GM21825 (cell line): ENCODE results near the gene XRCC6.
"Not testable (repeated sequence)": the region's sequence is repeated elsewhere in the genome, so short reads cannot be mapped to it uniquely, and the experiment has no call there.

ENCODE experiments used
- ATAC-seq: cut with Tn5 transposase; IDR thresholded peaks from one replicate; pipeline ENCODE4 v1.9.1; 2021; ENCODE audit warnings: mild to moderate bottlenecking, moderate library complexity; ENCODE audit not compliant: unreplicated experiment

The XRCC6 gene

DNA sequence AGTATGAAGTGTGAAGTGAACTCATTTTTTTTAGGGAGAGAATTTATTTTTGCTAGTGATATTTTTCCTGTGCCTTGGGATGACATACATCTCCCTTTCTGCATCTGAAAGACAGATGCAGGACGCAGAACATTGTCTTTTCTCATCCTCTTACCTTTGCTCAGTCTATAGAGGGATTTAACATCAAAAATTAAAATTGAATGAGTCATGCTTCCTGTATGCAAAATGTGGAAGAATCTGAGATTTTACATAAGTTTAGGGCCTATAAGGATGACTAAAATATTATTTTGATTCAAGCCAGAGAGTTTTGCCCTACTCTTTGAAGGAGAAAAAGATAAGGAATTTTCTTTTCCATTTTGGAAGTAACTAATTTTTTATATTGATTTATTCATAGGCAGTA is 27.3 kb downstream of the XRCC6 start:
- ATAC-seq, result no peak

DNA sequence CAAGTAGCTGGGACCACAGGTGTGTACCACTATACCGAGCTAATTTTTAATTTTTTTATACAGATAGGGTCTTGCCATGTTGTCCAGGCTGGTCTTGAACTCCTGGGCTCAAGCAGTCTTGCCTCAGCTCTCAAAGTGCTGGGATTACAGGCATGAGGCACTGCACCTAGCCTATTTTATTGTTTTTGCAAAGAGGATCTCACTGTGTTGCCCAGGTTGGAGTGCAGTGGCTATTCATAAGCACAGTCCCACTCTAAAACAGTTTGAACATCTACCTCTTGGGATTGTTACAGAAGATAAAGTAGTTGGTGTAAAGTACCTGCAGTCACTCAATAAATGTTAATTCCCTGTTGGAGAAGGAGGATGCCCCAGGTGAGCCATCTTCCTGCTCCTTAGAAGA is 29.1 kb downstream of the XRCC6 start:
- ATAC-seq, result no peak

- no peak for ATAC-seq
Observed at GRCh38 chr22:41650821-41651220, 29.7 kb downstream of the XRCC6 start.

DNA sequence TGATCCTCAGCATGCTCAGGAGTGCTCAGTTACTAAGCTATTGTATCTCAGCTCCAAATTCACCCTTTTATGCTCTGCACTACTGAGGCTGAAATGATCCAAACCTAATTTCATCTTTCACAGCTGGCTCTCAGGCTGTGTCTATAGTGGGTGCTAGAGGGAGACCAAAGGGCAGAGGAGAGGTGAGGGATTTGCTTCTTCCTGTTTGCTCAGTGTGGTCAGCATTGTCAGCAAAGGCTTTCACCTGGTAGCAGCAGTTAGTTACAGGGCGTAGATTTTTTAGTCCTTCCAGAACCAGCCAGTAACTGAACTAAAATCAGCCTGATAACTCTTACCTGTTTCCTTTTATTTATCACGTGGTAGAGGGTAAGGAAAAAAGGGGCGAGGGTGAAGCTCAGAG is 33.2 kb downstream of the XRCC6 start:
- ATAC-seq, result no peak

DNA sequence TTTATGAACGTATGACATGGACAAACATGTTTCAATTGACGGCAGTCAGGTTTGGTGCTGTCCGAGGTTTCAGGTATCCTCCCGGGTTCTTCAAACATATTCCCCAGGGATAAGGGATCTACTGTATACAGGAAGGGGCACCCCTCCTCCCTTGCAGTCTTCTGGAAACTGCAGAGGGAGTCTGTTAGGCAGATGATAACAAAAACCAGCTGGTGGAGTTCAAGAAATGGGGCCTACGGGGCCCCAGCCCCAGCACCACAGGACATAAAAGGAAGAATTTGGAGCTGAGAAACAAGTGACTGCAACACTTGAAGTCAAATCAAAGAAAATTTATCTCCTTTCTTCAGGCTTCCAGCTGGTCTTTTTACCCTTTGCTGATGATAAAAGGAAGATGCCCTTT is 35.5 kb downstream of the XRCC6 start:
- ATAC-seq, result no peak

- no peak for ATAC-seq
Observed at GRCh38 chr22:41657709-41658108, 36.6 kb downstream of the XRCC6 start.

DNA sequence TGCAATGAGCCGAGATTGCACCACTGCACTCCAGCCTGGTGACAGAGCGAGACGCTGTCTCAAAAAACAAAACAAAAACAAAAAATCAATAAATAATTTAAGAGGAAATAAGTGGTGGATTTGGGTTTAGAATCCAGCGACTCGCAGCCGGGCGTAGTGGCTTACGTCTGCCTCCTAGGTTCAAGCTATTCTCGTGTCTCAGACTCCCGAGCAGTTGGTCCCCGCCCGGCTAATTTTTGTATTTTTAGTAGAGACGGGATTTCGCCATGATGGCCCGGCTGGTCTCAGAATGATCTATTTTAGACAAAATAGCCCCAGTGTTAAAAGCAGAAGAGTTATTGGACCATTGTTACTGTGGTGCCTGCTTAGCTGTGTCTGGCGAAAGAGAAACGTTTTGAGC is 37.8 kb downstream of the XRCC6 start:
- ATAC-seq, result no peak

GRCh38 chr22:41659941-41660340 is 38.8 kb downstream of the XRCC6 start:
- no peak for ATAC-seq

- ATAC-seq, result no peak
Observed at GRCh38 chr22:41660416-41660815, 39.3 kb downstream of the XRCC6 start.

GRCh38 chr22:41661088-41661487 is 40.0 kb downstream of the XRCC6 start:
- no peak for ATAC-seq

DNA sequence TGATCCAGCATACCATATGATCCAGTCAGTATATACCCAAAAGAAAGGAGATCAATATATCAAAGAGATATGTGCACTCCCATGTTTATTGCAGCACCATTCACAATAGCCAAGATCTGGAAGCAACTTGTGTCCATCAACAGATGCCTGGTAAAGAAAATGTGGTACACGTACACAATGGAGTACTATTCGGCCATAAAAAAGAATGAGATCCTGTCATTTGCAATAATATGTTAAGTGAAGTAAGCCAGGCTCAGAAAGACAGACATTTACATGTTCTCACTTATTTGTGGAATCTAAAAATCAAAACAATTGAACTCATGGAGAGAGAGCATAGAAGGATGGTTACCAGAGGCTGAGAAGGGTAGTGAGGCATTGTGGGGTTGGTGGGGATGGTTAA is 40.6 kb downstream of the XRCC6 start:
- no peak for ATAC-seq

GRCh38 chr22:41663594-41663993 is 42.5 kb downstream of the XRCC6 start:
- not testable (repeated sequence) for ATAC-seq

- ATAC-seq, result no peak
Observed at GRCh38 chr22:41664490-41664889, 43.4 kb downstream of the XRCC6 start.

GRCh38 chr22:41664951-41665350 is 43.9 kb downstream of the XRCC6 start:
- ATAC-seq, result no peak

- no peak for ATAC-seq
Observed at GRCh38 chr22:41668971-41669911, 48.1 kb downstream of the XRCC6 start.

- not testable (repeated sequence) for ATAC-seq
Observed at GRCh38 chr22:41672096-41672495, 51.0 kb downstream of the XRCC6 start.

- ATAC-seq, result no peak
Observed at GRCh38 chr22:41672780-41673509, 51.9 kb downstream of the XRCC6 start.

GRCh38 chr22:41674846-41675340 is 53.8 kb downstream of the XRCC6 start:
- no peak for ATAC-seq

- ATAC-seq, result no peak
Observed at GRCh38 chr22:41676134-41676533, 55.0 kb downstream of the XRCC6 start.

DNA sequence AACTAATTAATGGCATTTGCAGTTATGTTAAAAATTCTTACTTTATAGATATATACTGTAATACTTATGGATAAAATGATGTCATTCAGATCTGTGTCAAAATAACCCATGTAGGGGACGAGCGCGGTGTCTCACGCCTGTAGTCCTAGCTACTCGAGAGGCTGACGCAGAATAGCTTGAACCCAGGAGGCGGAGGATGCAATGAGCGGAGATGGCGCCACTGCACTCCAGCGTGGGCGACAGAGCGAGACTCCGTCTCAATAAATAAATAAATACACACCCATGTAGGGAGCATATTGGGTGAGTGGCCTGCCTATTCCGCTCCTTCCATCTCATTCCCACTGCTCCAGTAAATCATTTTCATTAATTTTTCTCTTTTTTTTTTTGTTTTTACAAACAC is 60.5 kb downstream of the XRCC6 start:
- no peak for ATAC-seq

GRCh38 chr22:41682033-41682807 is 61.1 kb downstream of the XRCC6 start:
- ATAC-seq, result peak; percentile 66
